Loucy (cell line): ENCODE results near the gene DMRT1.

Experiments used
- H2AFZ ChIP-seq: fragments of 200-600 bp; sonication (generic); 2 replicates; pipeline ENCODE4 v1.6.0; 2016; ENCODE audit warnings: antibody characterized with exemption, mild to moderate bottlenecking, low read length, moderate library complexity
- H3F3A ChIP-seq: fragments of 200-600 bp; 2 replicates; pipeline ENCODE4 v1.6.0; 2016; ENCODE audit warnings: antibody characterized with exemption, low read depth, mild to moderate bottlenecking
- H3K27me3 ChIP-seq: fragments of 200-600 bp; sonication (generic); 2 replicates; pipeline ENCODE4 v1.6.1; 2014; ENCODE audit warnings: low read length, mild to moderate bottlenecking; ENCODE audit not compliant: insufficient read depth, poor library complexity, severe bottlenecking
- H3K36me3 ChIP-seq: fragments of 200-600 bp; sonication (generic); 2 replicates; pipeline ENCODE4 v1.6.1; 2016; ENCODE audit warnings: low read length; ENCODE audit not compliant: insufficient read depth
- H3K4me1 ChIP-seq: fragments of 200-600 bp; sonication (generic); 2 replicates; pipeline ENCODE4 v1.5.1; 2014; ENCODE audit warnings: low read length, mild to moderate bottlenecking; ENCODE audit not compliant: insufficient read depth, poor library complexity, severe bottlenecking
- H3K4me2 ChIP-seq: fragments of 200-600 bp; sonication (generic); 2 replicates; pipeline ENCODE4 v1.6.0; 2014; ENCODE audit warnings: antibody characterized with exemption, low read length, low read depth, mild to moderate bottlenecking; ENCODE audit not compliant: poor library complexity, severe bottlenecking
- H3K4me3 ChIP-seq: fragments of 200-600 bp; sonication (generic); 2 replicates; pipeline ENCODE4 v1.5.1; 2014; ENCODE audit warnings: low read length, mild to moderate bottlenecking, mixed read lengths; ENCODE audit not compliant: poor library complexity, severe bottlenecking
- H3K79me2 ChIP-seq: fragments of 200-600 bp; sonication (generic); 2 replicates; pipeline ENCODE4 v1.6.1; 2014; ENCODE audit warnings: low read length; ENCODE audit not compliant: insufficient read depth
- H3K9ac ChIP-seq: fragments of 200-600 bp; sonication (generic); 2 replicates; pipeline ENCODE4 v1.6.0; 2014; ENCODE audit warnings: mild to moderate bottlenecking, low read depth, low read length, moderate library complexity; ENCODE audit not compliant: poor library complexity, severe bottlenecking
- H3K9me2 ChIP-seq: fragments of 200-600 bp; sonication (generic); replicated peaks from 2 replicates; pipeline ENCODE4 v1.6.1; 2016; ENCODE audit warnings: low read depth, low read length, mixed read lengths
- H3K9me3 ChIP-seq: fragments of 200-600 bp; sonication (generic); 2 replicates; pipeline ENCODE4 v1.6.1; 2014; ENCODE audit warnings: mild to moderate bottlenecking, antibody characterized with exemption, low read length, low read depth; ENCODE audit not compliant: insufficient read depth
- H4K20me1 ChIP-seq: fragments of 200-600 bp; sonication (generic); 2 replicates; pipeline ENCODE4 v1.6.0; 2014; ENCODE audit warnings: antibody characterized with exemption, low read length, mild to moderate bottlenecking; ENCODE audit not compliant: insufficient read depth, poor library complexity, severe bottlenecking
- CTCF ChIP-seq: fragments of 200-600 bp; sonication (generic); conservative IDR thresholded peaks from 2 replicates; pipeline ENCODE4 v1.5.1; 2014; ENCODE audit warnings: mild to moderate bottlenecking, antibody characterized with exemption, low read length
- EZH2phosphoT487 ChIP-seq: fragments of 200-600 bp; IDR thresholded peaks from 2 replicates; pipeline ENCODE4 v1.6.1; 2018; ENCODE audit warnings: antibody characterized with exemption, mild to moderate bottlenecking, moderate library complexity, borderline replicate concordance

Gene DMRT1

GRCh38 chr9:886886-887285 is 45.4 kb downstream of the DMRT1 start:
- TF ChIP-seq EZH2phosphoT487 (no peak), CTCF (no peak)
- Histone ChIP-seq H3K27me3 (peaks cover 1% of the 10 kb centered on the region), H3K79me2 (no peaks in the 10 kb centered on the region), H3K36me3 (no peaks in the 10 kb centered on the region), H3K4me2 (no peak overlapping the region), H3K4me3 (no peak overlapping the region), H4K20me1 (no peaks in the 10 kb centered on the region), H3K9me3 (no peaks in the 10 kb centered on the region), H3K9ac (no peak overlapping the region), H3K9me2 (no peaks in the 10 kb centered on the region), H3F3A (no peaks in the 10 kb centered on the region), H2AFZ (no peak overlapping the region), H3K4me1 (no peaks in the 10 kb centered on the region)

- TF ChIP-seq EZH2phosphoT487 = no peak
- TF ChIP-seq CTCF = peak; percentile 47
- H4K20me1 ChIP-seq = no peaks in the 10 kb centered on the region
- no peak overlapping the region for H3K9ac ChIP-seq
- no peaks in the 10 kb centered on the region for H3K9me2 ChIP-seq
- peaks cover 3% of the 10 kb centered on the region; the same call in 1 of the 2 replicates for H3F3A ChIP-seq
- peaks cover 12% of the 10 kb centered on the region for H3K4me1 ChIP-seq
- H2AFZ ChIP-seq = 0 out of 2 replicates have a peak overlapping the region, but pooled peaks have one; percentile 8
- no peak overlapping the region for H3K4me2 ChIP-seq
- H3K79me2 ChIP-seq = no peaks in the 10 kb centered on the region
- H3K4me3 ChIP-seq = no peak overlapping the region
- H3K27me3 ChIP-seq = no peaks in the 10 kb centered on the region
- H3K9me3 ChIP-seq = no peaks in the 10 kb centered on the region
- no peaks in the 10 kb centered on the region for H3K36me3 ChIP-seq
Measured at GRCh38 chr9:892123-892522, 50.6 kb downstream of the DMRT1 start.

GRCh38 chr9:893115-893514 is 51.6 kb downstream of the DMRT1 start:
- no peaks in the 10 kb centered on the region for H3K9me2 ChIP-seq
- no peak for TF ChIP-seq CTCF
- TF ChIP-seq EZH2phosphoT487 = no peak
- no peaks in the 10 kb centered on the region for H4K20me1 ChIP-seq
- H3K9ac ChIP-seq = peak overlapping the region; percentile 38
- H3K9me3 ChIP-seq = no peaks in the 10 kb centered on the region
- H3K36me3 ChIP-seq = no peaks in the 10 kb centered on the region
- peak overlapping the region; percentile 66 for H3K4me2 ChIP-seq
- H3K27me3 ChIP-seq = no peaks in the 10 kb centered on the region
- H3K4me1 ChIP-seq = peaks cover 12% of the 10 kb centered on the region
- no peaks in the 10 kb centered on the region for H3K79me2 ChIP-seq
- peak overlapping the region; percentile 93; the same call in 1 of the 2 replicates for H2AFZ ChIP-seq
- H3K4me3 ChIP-seq = no peak overlapping the region
- H3F3A ChIP-seq = peaks cover 3% of the 10 kb centered on the region; the same call in 1 of the 2 replicates
